ENCODE data around the gene SMIM44. TPM values are rescaled to one million over a fixed set of nuclear protein-coding genes. Genes with fewer than 3 reads are reported as not detected.
"Not testable (repeated sequence)": the region's sequence is repeated elsewhere in the genome, so short reads cannot be mapped to it uniquely, and the experiment has no call there.

Gene SMIM44
- polyA plus RNA-seq (2013, experiment 1 of 2; ENCODE audit: insufficient read length) = not detected
- not detected for polyA plus RNA-seq (2013, experiment 2 of 2; ENCODE audit: insufficient read length)

DNA sequence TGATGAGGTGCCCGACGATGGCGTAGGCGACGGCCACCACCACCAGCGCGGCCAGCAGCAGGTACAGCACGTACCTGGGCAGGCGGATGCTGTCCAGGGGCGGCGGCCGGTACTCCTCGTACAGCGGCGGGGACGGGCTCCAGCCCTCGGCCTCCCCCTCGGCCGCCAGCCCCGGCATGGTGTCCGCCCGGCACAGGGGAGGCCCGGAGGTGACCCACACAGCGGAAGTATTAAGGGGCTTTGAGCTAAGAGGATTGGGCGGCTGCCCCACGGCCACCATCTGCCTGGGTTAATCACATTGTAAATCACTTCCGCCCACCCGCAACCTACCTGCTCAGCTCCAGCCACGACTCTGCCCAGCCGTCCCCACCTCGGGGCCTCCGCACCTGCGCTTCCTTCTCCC is at the start of gene SMIM44:
Gene SMIM44 (minus strand): TSS at position 216 of the 403 bp plus-strand sequence. CDS start 38 bp downstream, at position 178.
- DNase-seq = no peak

- no peak for DNase-seq
Measured at GRCh38 chr19:3533033-3533432, 49.8 kb upstream of the SMIM44 start.

DNA sequence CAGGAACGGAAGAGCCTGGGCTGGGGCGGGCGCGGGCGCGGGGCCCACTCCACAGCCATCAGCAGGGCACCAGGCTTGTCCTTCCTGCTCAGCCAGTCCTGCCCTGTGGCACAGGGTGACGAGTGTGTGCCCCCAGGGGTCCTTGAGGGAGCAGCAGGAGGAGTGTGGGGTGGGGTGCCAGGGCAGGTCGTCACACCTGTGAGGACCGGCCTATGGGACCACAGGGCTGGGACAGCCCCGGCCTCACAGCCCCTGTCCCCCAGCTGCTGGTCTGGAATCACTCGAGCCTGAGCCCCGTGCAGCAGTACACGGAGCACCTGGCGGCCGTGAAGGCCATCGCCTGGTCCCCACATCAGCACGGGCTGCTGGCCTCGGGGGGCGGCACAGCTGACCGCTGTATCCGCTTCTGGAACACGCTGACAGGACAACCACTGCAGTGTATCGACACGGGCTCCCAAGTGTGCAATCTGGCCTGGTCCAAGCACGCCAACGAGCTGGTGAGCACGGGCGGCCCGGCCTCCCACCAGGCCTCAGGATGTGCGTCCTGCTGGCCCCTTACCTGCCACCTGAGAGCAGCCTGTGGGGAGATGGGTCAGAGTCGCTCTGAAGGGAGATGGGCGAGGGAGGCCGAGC is 49.0 kb upstream of the SMIM44 start:
- no peak for DNase-seq

GRCh38 chr19:3531716-3532115 is 48.5 kb upstream of the SMIM44 start:
- no peak for DNase-seq

- no peak for DNase-seq
Measured at GRCh38 chr19:3530389-3530788, 47.1 kb upstream of the SMIM44 start.

- not testable (repeated sequence) for DNase-seq
Measured at GRCh38 chr19:3529299-3529698, 46.1 kb upstream of the SMIM44 start.

DNA sequence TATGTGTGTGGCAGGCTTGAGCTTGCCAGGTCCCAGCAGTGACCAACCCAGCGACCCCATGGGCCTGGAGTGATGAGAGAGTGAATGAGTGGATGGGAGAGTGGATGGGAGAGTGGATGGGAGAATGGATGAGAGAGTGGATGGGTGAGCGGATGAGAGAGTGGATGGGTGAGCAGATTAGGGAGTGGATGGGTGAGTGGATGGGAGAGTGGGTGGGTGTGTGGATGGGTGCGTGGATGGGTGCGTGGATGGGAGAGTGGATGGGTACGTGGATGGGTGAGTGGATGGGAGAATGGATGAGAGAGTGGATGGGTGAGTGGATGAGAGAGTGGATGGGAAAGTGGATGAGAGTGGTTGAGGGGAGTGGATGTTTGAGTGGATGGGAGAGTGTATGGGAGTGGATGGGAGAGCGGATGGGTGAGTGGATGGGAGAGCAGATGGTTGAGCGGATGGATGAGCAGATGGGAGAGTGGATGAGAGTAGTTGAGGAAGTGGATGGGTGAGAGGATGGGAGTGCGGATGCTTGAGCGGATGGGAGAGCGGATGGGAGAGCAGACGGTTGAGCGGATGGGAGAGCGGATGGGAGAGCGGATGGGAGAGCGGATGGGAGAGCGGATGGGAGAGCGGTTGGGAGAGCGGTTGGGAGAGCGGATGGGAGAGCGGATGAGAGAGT is 45.4 kb upstream of the SMIM44 start:
- no peak for DNase-seq

DNA sequence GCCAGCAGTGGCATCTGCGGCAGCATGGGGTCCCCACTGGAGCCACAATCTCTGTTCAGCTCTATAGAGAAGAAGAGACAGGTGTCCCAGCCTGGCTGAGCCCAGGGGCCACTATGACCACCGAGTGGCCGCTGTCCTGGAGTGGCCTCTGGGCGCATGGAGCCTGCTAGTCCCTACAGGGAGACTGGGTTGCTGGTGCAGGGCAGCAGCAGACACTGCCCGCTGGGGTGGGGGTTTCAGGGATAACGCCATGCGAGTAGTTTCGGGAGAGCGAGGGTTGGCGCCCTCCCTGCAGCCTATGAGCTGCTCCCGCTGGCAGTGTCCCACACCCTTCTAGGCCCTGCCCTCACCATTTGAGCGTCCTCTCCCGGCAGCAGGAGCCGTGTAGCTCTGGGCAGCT is 44.8 kb upstream of the SMIM44 start:
- DNase-seq = no peak

DNA sequence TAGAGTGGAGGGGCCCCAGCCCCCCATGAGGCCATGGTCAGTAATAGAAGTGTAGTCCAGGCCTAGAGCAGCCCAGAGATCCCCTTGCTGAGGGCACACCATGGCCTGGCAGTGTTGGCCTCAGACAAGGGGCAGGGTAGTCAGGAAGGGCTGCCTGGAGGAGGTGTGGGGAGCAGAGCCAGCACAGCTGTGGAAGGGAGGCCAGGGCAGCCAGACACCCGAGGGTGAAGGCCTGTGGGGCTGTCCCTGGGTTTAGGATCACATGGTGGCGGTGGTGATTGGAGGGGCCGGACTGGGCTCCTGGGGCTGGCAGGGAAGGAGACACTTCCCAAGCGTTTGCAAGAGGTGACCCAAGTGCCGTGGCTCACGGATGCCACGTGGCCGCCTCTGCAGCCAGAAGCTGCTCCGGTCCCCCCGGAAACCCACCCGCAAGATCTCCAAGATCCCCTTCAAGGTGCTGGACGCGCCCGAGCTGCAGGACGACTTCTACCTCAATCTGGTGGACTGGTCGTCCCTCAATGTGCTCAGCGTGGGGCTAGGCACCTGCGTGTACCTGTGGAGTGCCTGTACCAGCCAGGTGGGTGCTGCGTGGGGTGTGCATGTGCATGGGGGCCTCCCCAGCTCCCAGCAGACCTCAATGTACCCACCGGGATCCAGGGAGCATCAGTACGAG is 44.1 kb upstream of the SMIM44 start:
- no peak for DNase-seq

GRCh38 chr19:3526507-3527237 is 43.4 kb upstream of the SMIM44 start:
- no peak for DNase-seq

- DNase-seq = no peak
Measured at GRCh38 chr19:3524904-3525451, 41.7 kb upstream of the SMIM44 start.

GRCh38 chr19:3524078-3524842 is 41.0 kb upstream of the SMIM44 start:
- no peak for DNase-seq

- no peak for DNase-seq
Measured at GRCh38 chr19:3523361-3524077, 40.3 kb upstream of the SMIM44 start.

DNA sequence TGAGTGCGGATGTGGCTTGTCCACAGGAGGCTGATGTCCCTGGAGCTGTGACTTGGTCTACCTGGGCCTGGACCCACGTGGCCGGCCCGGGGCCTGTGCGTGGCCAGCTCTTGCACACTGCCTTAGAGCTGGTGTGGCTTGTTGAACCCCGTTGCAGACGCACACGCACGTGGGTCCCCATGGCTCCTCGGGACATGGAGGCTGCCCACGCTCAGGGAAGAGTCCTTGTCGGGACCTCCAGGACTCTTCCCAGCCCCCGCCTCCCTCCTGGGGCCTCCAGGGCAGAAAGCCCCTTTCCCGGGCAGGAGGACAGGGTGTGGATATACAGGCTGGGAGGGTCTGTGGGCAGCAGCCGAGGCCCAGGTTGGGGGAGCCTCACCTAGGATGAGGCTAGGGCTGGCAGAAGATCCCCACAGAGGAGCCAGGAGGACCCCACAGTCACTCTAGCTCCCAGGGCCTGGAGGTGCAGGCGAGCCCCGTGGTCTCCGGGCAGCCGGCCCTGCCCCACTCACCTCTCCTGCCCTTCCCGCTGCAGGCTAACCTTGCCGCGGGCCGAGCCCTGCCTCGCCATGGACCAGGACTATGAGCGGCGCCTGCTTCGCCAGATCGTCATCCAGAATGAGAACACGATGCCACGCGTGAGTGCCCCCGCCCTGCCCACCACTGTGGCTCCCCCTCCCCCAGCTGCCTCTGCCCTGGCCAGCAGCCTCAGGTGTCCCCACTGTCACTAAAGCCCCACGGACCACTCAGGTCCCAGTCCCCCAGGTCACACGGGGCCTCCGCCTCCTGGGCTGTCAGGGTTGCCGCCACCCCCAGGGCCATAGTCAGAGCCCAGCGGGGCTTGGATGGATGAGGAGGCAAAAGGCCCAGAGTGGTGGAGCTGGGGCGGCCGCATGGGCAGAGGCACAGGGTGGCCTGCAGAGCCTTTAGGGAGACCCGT is 39.5 kb upstream of the SMIM44 start:
- no peak for DNase-seq

GRCh38 chr19:3521104-3521445 is 37.8 kb upstream of the SMIM44 start:
- no peak for DNase-seq

- no peak for DNase-seq
Measured at GRCh38 chr19:3520166-3521103, 37.2 kb upstream of the SMIM44 start.

- DNase-seq = no peak
Measured at GRCh38 chr19:3519126-3519525, 35.9 kb upstream of the SMIM44 start.

DNA sequence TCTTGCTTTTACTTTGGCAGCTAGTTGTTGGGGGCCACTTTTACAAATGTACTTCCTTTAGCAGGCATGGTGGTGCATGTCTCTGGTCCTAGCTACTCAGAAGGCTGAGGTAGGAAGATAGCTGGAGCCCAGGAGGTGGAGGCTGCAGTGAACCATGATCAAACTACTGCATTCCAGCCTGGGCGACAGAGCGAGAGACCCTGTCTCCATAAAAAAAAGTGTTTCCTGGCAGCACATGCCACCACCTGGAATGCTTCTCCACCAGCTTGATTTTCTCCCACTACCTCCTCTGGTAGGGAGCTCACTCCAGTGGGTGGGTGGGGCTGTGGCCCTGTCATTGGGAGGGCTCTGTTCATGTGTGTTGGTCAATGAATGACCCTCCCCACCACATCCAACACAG is 35.4 kb upstream of the SMIM44 start:
- no peak for DNase-seq

- DNase-seq = no peak
Measured at GRCh38 chr19:3518255-3518654, 35.0 kb upstream of the SMIM44 start.
